BLaER1 (cell line): ENCODE measurements around the gene METTL21C.

Source experiments
- H3K27ac ChIP-seq: shearing (Covaris generic); formaldehyde crosslinking; 2 replicates; pipeline ENCODE4 v1.8.1; 2022
- H3K27me3 ChIP-seq: shearing (Covaris generic); formaldehyde crosslinking; 2 replicates; pipeline ENCODE4 v1.8.1; 2022
- H3K36me3 ChIP-seq: shearing (Covaris generic); formaldehyde crosslinking; 2 replicates; pipeline ENCODE4 v1.8.1; 2022
- H3K4me1 ChIP-seq: shearing (Covaris generic); formaldehyde crosslinking; 2 replicates; pipeline ENCODE4 v1.8.1; 2022
- H3K4me2 ChIP-seq: shearing (Covaris generic); formaldehyde crosslinking; 2 replicates; pipeline ENCODE4 v1.8.1; 2022
- H3K4me3 ChIP-seq: shearing (Covaris generic); formaldehyde crosslinking; 2 replicates; pipeline ENCODE4 v1.8.1; 2022
- H3K9ac ChIP-seq: shearing (Covaris generic); formaldehyde crosslinking; 2 replicates; pipeline ENCODE4 v1.8.1; 2022
- H3K9me3 ChIP-seq: shearing (Covaris generic); formaldehyde crosslinking; 2 replicates; pipeline ENCODE4 v1.8.1; 2022
- H4K20me1 ChIP-seq: shearing (Covaris generic); formaldehyde crosslinking; 2 replicates; pipeline ENCODE4 v1.8.1; 2022
- Cebpa-rat ChIP-seq: shearing (Covaris generic); IDR thresholded peaks from 2 replicates; pipeline ENCODE4 v1.8.1; 2022

The METTL21C gene

DNA sequence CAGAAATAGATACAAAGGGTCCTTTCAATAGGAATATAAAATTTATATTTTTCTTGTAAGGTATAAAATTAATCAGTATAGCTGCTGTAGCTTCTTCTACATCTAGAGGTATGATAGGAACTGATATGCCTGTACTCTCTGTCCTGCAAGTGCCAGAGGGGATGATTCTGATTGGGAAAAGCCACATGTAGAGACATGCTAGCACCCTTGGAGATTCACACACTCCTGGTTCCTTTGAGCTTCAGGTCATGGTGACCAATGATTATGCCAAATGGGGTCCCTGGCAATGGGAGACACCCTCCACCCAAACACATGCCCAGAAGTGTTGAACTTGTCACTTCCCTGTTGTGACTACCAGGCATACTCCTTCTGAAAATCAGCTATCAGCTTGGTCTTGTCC, 14.7 kb upstream of the METTL21C start:
- H3K4me2 ChIP-seq, result no peak overlapping the region
- H3K36me3 ChIP-seq, result no peaks in the 10 kb centered on the region
- H3K27ac ChIP-seq, result no peak overlapping the region
- H3K9me3 ChIP-seq, result peaks cover 16% of the 10 kb centered on the region; the same call in 1 of the 2 replicates
- no peaks in the 10 kb centered on the region for H3K4me1 ChIP-seq
- no peaks in the 10 kb centered on the region for H3K27me3 ChIP-seq
- no peak for TF ChIP-seq Cebpa-rat
- no peak overlapping the region for H3K9ac ChIP-seq
- no peaks in the 10 kb centered on the region for H4K20me1 ChIP-seq
- no peak overlapping the region for H3K4me3 ChIP-seq

DNA sequence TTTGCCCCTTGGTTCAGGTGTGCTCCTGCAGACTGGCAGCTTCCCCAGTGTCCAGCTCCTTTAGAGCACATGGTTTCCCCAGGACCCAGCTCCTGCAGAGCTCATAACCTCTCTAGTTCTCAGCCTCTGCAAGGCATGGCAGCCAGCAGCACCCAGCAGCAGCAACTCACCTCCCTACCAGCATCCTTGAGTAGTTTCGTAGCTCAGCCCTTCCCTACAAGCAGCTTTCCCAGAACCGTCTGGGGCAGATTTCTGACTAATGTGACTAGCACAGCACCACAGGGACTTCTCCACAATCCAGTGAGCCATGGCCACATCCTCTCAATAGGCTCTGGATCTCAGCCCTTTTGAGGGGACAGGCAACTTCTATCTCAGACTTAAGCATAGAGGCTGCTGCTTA, 14.1 kb upstream of the METTL21C start:
- no peaks in the 10 kb centered on the region for H3K36me3 ChIP-seq
- no peaks in the 10 kb centered on the region for H3K27me3 ChIP-seq
- H3K9ac ChIP-seq, result no peak overlapping the region
- no peaks in the 10 kb centered on the region for H3K4me1 ChIP-seq
- no peak overlapping the region for H3K4me3 ChIP-seq
- no peak overlapping the region for H3K4me2 ChIP-seq
- no peak for TF ChIP-seq Cebpa-rat
- H3K27ac ChIP-seq, result no peak overlapping the region
- no peaks in the 10 kb centered on the region for H4K20me1 ChIP-seq
- H3K9me3 ChIP-seq, result peaks cover 16% of the 10 kb centered on the region; the same call in 1 of the 2 replicates

DNA sequence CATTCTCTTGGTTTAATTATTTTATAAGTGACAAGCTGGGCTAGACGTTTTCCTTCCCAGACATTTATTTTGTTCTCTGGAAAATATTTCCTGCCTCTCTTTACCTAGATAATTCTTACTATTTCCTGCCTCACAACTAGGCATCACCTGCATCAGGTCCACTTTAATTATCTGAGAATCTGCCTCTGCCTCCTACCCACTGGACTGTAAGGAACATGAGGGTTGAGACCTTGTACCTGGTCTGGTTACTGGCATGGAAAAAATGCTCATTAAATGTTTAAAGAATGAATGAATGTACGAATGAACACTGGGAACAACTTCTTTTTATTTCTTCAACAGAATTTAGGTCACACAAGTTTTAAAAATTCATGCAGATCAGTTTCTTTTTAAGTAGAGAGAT, 13.4 kb upstream of the METTL21C start:
- Histone ChIP-seq H3K4me1 (no peaks in the 10 kb centered on the region), H3K9ac (no peak overlapping the region), H3K4me3 (no peak overlapping the region), H3K9me3 (peaks cover 16% of the 10 kb centered on the region; the same call in 1 of the 2 replicates), H3K27me3 (no peaks in the 10 kb centered on the region), H3K4me2 (no peak overlapping the region), H3K36me3 (no peaks in the 10 kb centered on the region), H3K27ac (no peak overlapping the region), H4K20me1 (no peaks in the 10 kb centered on the region)
- no peak for TF ChIP-seq Cebpa-rat

DNA sequence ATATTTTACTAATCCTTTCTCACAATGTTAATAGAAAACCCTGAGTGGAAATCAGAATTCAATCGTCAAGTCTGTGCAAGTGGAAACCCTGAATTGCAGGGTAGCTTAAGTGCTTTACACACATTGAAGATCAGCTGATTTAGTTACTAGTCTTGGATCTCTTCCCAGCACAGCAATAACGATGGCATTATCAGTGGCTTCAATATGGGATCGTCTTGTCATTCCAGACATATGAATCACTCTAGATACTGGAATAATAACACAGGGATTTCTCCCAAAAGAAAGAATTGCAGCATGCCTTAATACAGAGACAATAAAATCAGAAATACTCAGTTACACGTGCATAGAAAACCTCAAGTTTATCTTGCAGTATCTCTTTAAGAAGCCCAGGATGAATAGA, 12.6 kb upstream of the METTL21C start:
- H3K27ac ChIP-seq, result no peak overlapping the region
- H3K4me3 ChIP-seq, result no peak overlapping the region
- no peak for TF ChIP-seq Cebpa-rat
- H4K20me1 ChIP-seq, result no peaks in the 10 kb centered on the region
- no peak overlapping the region for H3K9ac ChIP-seq
- H3K4me2 ChIP-seq, result no peak overlapping the region
- H3K4me1 ChIP-seq, result no peaks in the 10 kb centered on the region
- no peaks in the 10 kb centered on the region for H3K36me3 ChIP-seq
- no peaks in the 10 kb centered on the region for H3K27me3 ChIP-seq
- H3K9me3 ChIP-seq, result peaks cover 16% of the 10 kb centered on the region; the same call in 1 of the 2 replicates

DNA sequence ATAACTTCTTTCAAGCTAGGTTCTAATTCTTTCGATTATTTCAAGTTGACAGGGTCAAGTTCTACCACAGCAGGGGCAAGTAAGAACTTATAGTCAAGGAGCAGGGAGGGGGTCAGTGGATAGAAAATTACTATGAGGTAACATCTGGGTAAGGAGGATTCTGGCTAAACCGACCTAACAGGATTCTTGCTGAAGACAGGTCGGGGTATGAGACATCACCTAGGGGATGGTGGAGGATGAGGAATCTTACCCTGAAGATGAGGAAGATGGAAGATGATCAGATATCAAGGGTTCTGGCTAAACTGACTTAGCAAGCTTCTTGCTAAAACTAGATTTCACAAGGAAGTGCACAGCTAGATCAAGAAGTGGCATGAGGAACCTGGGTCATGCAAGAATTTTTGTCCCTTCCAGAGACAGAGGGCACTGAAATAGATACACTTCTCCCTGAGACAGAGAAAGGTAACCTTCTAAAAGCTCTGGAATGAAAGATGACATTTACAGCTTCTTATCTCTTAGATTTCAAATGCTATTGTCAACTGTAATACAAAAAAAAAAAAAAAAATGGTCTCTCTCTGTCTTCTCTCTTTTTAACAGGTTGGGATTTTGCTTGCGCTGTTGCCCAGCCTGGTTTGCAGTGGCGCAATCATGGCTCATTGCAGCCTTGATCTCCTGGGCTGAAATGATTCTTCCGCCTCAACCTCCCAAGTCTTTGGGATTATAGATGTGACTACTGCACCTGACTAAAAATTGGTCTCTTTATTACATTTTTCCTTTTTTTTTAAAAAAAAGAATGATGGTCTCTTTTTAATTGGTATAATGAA, 9.6 kb upstream of the METTL21C start:
- no peaks in the 10 kb centered on the region for H3K27me3 ChIP-seq

DNA sequence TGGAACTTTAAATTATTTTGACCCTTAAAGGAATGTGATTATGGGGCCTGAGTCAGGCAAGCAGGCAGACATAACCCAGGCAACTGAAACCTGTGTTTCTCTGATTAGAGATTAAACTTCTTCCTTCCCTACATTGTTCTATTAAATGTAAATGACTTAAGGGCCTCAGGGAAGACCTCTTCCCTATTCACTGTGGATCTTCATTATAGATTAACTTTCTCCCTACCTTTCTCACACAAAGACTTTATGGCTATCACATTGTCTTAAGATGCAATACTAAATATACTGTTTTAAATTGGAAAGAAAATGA, 8.8 kb upstream of the METTL21C start:
- Histone ChIP-seq H3K9me3 (no peaks in the 10 kb centered on the region), H4K20me1 (no peaks in the 10 kb centered on the region), H3K4me2 (no peak overlapping the region), H3K36me3 (no peaks in the 10 kb centered on the region), H3K4me3 (no peak overlapping the region), H3K9ac (no peak overlapping the region), H3K27ac (no peak overlapping the region), H3K27me3 (no peaks in the 10 kb centered on the region), H3K4me1 (no peaks in the 10 kb centered on the region)
- TF ChIP-seq Cebpa-rat, result no peak

More for the DNA sequence above, 9.6 kb upstream of the METTL21C start:
- H3K27ac ChIP-seq, result no peak overlapping the region
- no peak overlapping the region for H3K4me2 ChIP-seq
- TF ChIP-seq Cebpa-rat, result no peak
- peaks cover 8% of the 10 kb centered on the region; the same call in 1 of the 2 replicates for H3K9me3 ChIP-seq
- no peak overlapping the region for H3K9ac ChIP-seq
- no peaks in the 10 kb centered on the region for H4K20me1 ChIP-seq
- no peaks in the 10 kb centered on the region for H3K4me1 ChIP-seq
- H3K4me3 ChIP-seq, result no peak overlapping the region
- no peaks in the 10 kb centered on the region for H3K36me3 ChIP-seq

DNA sequence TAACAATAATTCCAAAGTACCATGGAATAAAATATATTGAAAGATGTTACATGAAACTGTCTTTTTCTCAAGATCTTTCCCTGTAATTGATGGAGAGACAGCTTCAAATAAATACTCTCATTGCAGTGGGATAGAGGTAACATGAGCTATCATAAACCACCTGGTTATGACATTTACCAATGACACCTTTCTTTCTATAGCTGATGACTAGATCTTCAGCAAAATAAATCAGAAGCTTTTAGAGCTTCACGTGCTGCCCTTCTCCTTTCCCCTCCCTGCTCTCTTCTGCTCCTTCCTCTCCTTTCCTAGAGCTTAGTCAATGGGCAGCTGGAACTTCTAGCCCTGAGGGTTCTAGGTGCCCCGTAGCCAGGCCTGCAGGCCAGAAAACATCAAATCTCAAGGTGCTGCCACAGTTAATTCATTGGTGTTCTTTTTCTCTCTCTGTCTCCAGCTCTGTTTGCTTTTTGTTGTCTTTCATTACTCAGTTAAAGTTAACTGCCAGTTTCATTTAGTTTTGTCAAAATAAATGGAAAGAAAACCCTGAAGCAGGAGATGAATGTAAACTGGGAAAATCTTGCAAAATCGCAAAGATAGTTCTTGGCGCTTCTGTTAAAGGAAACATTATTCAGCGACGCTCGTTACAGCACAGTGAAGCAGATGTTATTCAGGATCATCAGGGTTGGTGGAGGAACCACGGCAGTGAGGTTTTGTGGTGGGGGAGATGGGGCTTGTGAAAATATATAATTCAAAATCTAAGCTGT, 8.3 kb upstream of the METTL21C start:
- no peak overlapping the region for H3K4me2 ChIP-seq

DNA sequence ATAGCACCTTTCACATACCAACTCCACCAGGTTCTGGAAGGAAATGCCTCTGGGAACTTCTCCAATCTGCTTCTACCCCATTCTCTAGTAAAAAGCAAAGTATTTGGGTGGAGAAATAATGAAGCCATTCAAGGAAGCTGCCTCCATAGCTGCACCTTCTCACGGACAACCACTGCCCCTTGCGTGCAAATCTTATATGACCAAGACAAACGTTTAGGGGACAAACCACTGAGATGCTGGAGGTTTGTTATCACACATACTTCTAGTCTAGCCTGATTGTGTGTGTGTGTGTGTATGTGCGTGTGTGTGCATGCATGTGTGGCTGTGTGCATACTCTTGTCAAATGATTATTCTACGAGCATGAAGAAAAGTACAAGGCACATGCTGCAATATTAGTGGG, 6.5 kb upstream of the METTL21C start:
- Histone ChIP-seq H3K27me3 (no peaks in the 10 kb centered on the region), H3K4me1 (no peaks in the 10 kb centered on the region), H3K36me3 (no peaks in the 10 kb centered on the region), H3K9ac (no peak overlapping the region), H3K9me3 (no peaks in the 10 kb centered on the region), H3K4me2 (no peak overlapping the region), H4K20me1 (no peaks in the 10 kb centered on the region), H3K27ac (no peak overlapping the region), H3K4me3 (no peak overlapping the region)
- no peak for TF ChIP-seq Cebpa-rat

More for the DNA sequence above, 8.3 kb upstream of the METTL21C start:
- Histone ChIP-seq H3K9ac (no peak overlapping the region), H4K20me1 (no peaks in the 10 kb centered on the region), H3K27ac (no peak overlapping the region), H3K27me3 (no peaks in the 10 kb centered on the region), H3K4me1 (no peaks in the 10 kb centered on the region), H3K36me3 (no peaks in the 10 kb centered on the region), H3K9me3 (no peaks in the 10 kb centered on the region), H3K4me3 (no peak overlapping the region)
- TF ChIP-seq Cebpa-rat, result no peak

DNA sequence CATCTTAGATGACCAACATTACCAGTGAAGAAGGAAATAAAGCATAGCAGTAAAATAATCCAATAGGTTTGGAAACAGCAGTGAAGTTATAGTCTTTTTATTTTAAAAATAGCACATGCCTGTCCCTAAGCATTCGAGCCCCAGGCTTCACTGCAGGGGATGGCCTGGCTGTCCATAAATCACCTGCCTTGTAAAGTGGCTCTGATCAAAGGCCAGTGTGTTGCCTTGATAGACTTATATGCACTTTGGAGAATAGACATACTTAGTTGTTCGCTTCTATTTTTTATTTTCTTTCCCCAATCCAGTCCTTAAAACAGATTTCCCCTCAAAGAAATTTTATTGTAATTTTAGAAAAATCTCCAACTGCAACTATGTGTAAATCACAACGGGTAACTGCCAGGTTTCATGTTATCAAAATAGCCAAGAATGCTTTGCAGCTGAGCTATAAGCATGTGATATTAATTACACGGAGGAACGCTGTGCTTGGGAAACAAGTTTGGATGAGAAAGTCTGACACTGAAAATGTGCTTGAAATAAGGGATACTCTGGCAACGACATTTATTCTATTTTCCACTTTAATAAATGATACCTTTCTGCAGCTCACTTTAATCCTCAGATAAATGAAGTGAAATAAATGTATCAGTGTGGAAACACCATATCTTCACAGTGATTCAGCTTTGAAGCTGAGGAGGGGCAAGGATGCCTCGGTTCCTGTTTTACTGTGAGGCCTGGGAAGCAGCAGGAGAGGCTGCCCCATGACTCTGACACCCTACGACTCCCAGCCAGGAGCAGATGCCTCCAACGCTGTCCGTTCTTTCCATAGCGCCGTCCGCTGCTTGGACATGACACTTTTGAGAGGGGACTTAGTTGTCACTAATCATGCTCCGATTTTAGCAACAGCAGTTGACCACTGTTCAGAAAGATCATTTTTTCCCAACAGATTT, 5.5 kb upstream of the METTL21C start:
- H4K20me1 ChIP-seq, result no peaks in the 10 kb centered on the region
- no peak for TF ChIP-seq Cebpa-rat
- no peak overlapping the region for H3K4me3 ChIP-seq
- H3K9me3 ChIP-seq, result no peaks in the 10 kb centered on the region
- no peaks in the 10 kb centered on the region for H3K36me3 ChIP-seq
- H3K4me1 ChIP-seq, result no peaks in the 10 kb centered on the region
- H3K27me3 ChIP-seq, result no peaks in the 10 kb centered on the region
- no peak overlapping the region for H3K9ac ChIP-seq
- H3K27ac ChIP-seq, result no peak overlapping the region
- H3K4me2 ChIP-seq, result no peak overlapping the region

DNA sequence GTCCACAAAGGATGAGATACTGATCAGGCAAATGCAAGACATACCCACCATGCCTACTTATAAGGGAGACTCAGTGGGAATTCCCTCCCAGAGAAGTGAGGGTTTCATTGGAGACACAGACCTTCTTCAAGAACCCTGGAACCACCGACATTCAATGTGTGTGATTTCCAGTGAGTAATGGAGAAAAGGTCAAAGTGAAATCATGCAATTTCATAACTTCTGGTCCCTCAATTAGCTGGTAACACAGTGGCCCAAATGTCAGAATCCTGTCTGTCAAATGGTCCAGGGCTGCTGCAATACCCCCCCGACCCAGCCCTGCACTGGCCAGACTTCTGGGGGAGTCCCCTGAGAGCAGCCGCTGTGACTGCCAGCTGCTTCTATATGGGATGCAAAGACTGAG, 4.7 kb upstream of the METTL21C start:
- no peaks in the 10 kb centered on the region for H4K20me1 ChIP-seq
- H3K4me3 ChIP-seq, result no peak overlapping the region
- H3K27me3 ChIP-seq, result no peaks in the 10 kb centered on the region
- no peaks in the 10 kb centered on the region for H3K9me3 ChIP-seq
- no peak overlapping the region for H3K4me2 ChIP-seq
- no peaks in the 10 kb centered on the region for H3K36me3 ChIP-seq
- no peak overlapping the region for H3K9ac ChIP-seq
- no peak overlapping the region for H3K27ac ChIP-seq
- H3K4me1 ChIP-seq, result no peaks in the 10 kb centered on the region
- TF ChIP-seq Cebpa-rat, result no peak
